ENCODE data around the gene ABCG2.

DNA sequence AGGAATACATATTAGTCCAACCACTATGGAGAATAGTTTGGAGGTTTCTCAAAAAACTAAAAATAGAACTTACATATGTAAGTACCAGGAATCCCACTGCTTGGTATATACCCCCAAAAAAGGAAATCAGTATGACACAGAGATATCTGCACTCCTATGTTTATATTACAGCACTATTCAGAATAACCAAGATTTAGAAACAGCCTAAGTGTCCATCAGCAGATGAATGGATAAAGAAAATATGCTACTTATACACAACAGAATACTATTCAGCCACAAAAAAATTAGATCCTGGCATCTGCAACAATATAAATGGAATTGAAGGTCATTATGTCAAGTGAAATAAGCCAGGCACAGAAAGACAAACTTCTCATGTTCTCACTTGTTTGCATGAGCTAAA is 27.5 kb upstream of the ABCG2 start:
- TF ChIP-seq, protein P1, sequence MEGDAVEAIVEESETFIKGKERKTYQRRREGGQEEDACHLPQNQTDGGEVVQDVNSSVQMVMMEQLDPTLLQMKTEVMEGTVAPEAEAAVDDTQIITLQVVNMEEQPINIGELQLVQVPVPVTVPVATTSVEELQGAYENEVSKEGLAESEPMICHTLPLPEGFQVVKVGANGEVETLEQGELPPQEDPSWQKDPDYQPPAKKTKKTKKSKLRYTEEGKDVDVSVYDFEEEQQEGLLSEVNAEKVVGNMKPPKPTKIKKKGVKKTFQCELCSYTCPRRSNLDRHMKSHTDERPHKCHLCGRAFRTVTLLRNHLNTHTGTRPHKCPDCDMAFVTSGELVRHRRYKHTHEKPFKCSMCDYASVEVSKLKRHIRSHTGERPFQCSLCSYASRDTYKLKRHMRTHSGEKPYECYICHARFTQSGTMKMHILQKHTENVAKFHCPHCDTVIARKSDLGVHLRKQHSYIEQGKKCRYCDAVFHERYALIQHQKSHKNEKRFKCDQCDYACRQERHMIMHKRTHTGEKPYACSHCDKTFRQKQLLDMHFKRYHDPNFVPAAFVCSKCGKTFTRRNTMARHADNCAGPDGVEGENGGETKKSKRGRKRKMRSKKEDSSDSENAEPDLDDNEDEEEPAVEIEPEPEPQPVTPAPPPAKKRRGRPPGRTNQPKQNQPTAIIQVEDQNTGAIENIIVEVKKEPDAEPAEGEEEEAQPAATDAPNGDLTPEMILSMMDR (conservative IDR thresholded peaks at IDR 0.05; ENCODE audit: low read depth, low read length), result no peak
- no peak for TF ChIP-seq RAD21 (IDR thresholded peaks at IDR 0.05; ENCODE audit: low read length)
- TF ChIP-seq POLR2A (IDR thresholded peaks at IDR 0.05; ENCODE audit: low read depth, low read length), result no peak
- no peak for TF ChIP-seq NFE2L2 (IDR thresholded peaks at IDR 0.05; ENCODE audit: low read depth, low read length)
- TF ChIP-seq, protein P2, sequence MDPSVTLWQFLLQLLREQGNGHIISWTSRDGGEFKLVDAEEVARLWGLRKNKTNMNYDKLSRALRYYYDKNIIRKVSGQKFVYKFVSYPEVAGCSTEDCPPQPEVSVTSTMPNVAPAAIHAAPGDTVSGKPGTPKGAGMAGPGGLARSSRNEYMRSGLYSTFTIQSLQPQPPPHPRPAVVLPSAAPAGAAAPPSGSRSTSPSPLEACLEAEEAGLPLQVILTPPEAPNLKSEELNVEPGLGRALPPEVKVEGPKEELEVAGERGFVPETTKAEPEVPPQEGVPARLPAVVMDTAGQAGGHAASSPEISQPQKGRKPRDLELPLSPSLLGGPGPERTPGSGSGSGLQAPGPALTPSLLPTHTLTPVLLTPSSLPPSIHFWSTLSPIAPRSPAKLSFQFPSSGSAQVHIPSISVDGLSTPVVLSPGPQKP (IDR thresholded peaks at IDR 0.05; ENCODE audit: borderline replicate concordance, low read depth, low read length), result no peak
- TF ChIP-seq RFX5 (IDR thresholded peaks at IDR 0.05; ENCODE audit: low read depth, low read length), result no peak
- TF ChIP-seq MXI1 (IDR thresholded peaks at IDR 0.05; ENCODE audit: borderline replicate concordance, low read depth, low read length), result no peak
- TF ChIP-seq CHD1 (IDR thresholded peaks at IDR 0.05; ENCODE audit: low read depth, low read length), result no peak

All from IMR-90 (cell line).